ENCODE measurements around the gene LAIR2.

The LAIR2 gene

DNA sequence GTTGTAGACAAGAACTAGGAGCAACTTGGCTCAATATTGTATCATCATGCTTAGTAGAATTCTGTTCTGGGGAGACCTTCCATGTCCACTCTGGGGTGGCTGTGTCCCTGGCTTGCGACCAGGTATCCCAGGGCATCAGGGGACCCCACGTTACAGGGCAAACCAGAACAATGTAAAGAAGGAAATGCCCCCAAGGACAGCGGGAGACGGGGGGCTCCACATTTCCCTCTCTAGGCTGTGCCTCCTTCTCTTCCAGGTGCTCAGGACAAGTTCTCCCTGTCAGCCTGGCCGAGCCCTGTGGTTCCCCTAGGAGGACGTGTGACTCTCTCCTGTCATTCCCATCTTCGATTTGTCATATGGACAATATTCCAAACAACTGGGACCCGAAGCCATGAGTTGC is 30.8 kb downstream of the LAIR2 start:
- H3K27ac ChIP-seq (replicated peaks) = no peak overlapping the region
- TF ChIP-seq, protein P1, sequence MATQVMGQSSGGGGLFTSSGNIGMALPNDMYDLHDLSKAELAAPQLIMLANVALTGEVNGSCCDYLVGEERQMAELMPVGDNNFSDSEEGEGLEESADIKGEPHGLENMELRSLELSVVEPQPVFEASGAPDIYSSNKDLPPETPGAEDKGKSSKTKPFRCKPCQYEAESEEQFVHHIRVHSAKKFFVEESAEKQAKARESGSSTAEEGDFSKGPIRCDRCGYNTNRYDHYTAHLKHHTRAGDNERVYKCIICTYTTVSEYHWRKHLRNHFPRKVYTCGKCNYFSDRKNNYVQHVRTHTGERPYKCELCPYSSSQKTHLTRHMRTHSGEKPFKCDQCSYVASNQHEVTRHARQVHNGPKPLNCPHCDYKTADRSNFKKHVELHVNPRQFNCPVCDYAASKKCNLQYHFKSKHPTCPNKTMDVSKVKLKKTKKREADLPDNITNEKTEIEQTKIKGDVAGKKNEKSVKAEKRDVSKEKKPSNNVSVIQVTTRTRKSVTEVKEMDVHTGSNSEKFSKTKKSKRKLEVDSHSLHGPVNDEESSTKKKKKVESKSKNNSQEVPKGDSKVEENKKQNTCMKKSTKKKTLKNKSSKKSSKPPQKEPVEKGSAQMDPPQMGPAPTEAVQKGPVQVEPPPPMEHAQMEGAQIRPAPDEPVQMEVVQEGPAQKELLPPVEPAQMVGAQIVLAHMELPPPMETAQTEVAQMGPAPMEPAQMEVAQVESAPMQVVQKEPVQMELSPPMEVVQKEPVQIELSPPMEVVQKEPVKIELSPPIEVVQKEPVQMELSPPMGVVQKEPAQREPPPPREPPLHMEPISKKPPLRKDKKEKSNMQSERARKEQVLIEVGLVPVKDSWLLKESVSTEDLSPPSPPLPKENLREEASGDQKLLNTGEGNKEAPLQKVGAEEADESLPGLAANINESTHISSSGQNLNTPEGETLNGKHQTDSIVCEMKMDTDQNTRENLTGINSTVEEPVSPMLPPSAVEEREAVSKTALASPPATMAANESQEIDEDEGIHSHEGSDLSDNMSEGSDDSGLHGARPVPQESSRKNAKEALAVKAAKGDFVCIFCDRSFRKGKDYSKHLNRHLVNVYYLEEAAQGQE (IDR thresholded peaks at IDR 0.05; ENCODE audit: insufficient replicate concordance, low read depth) = no peak
- TF ChIP-seq SPI1 (IDR thresholded peaks at IDR 0.05; ENCODE audit: borderline replicate concordance, low read depth) (no peak), GABPA (IDR thresholded peaks at IDR 0.05; ENCODE audit: low read depth) (no peak), CTCF (IDR thresholded peaks at IDR 0.05; ENCODE audit: insufficient read depth, low read length) (no peak), POLR2AphosphoS5 (IDR thresholded peaks at IDR 0.05; ENCODE audit: low read depth) (no peak)
- H3K27me3 ChIP-seq (ENCODE audit: insufficient read depth, poor library complexity, severe bottlenecking) = peaks cover 39% of the 10 kb centered on the region
- H3K4me3 ChIP-seq (replicated peaks; ENCODE audit: insufficient read depth, low read length) = no peak overlapping the region
- no peak for DNase-seq (ENCODE audit: low read depth in 1 of 2, low spot score in 1 of 2)

DNA sequence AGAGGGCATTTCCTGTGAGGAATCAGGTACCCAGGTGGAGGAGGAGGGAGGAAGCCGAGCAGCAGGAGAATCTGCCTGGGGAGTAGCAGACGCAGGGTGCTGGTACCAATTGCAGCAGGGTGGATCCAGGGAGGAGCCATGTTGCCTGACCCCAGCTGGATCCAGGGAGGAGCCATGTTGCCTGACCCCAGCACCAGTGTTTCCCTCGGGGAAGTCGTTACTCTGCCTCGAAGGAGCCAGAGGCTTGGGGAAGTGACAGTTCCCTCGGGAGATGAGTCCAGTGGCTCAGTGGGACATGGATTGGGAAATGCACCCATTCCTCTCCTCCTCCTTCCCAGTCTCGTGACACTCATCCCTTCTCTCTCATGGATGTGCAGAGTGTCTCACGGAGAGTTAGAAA is 31.5 kb downstream of the LAIR2 start:
- H3K27ac ChIP-seq (replicated peaks) = no peak overlapping the region
- peaks cover 39% of the 10 kb centered on the region for H3K27me3 ChIP-seq (ENCODE audit: insufficient read depth, poor library complexity, severe bottlenecking)
- TF ChIP-seq CTCF (IDR thresholded peaks at IDR 0.05; ENCODE audit: insufficient read depth, low read length) (no peak), GABPA (IDR thresholded peaks at IDR 0.05; ENCODE audit: low read depth) (no peak), SPI1 (IDR thresholded peaks at IDR 0.05; ENCODE audit: borderline replicate concordance, low read depth) (no peak), POLR2AphosphoS5 (IDR thresholded peaks at IDR 0.05; ENCODE audit: low read depth) (no peak)
- TF ChIP-seq, protein P1 (IDR thresholded peaks at IDR 0.05; ENCODE audit: insufficient replicate concordance, low read depth) = no peak
- no peak overlapping the region for H3K4me3 ChIP-seq (replicated peaks; ENCODE audit: insufficient read depth, low read length)
- no peak for DNase-seq (ENCODE audit: low read depth in 1 of 2, low spot score in 1 of 2)

- DNase-seq (ENCODE audit: low read depth in 1 of 2, low spot score in 1 of 2) = no peak
- Histone ChIP-seq H3K27me3 (ENCODE audit: insufficient read depth, poor library complexity, severe bottlenecking) (peaks cover 39% of the 10 kb centered on the region), H3K27ac (replicated peaks) (no peak overlapping the region), H3K4me3 (replicated peaks; ENCODE audit: insufficient read depth, low read length) (no peak overlapping the region)
- TF ChIP-seq, protein P1 (IDR thresholded peaks at IDR 0.05; ENCODE audit: insufficient replicate concordance, low read depth) = no peak
- TF ChIP-seq SPI1 (IDR thresholded peaks at IDR 0.05; ENCODE audit: borderline replicate concordance, low read depth) (no peak), CTCF (IDR thresholded peaks at IDR 0.05; ENCODE audit: insufficient read depth, low read length) (no peak)
These were observed 33.0 kb downstream of the LAIR2 start for GRCh38 chr19:54535601-54536000.
